ENCODE data around the gene RAG1. TPM values are rescaled to one million over a fixed set of nuclear protein-coding genes. Genes with fewer than 3 reads are reported as not detected.

RAG1 gene
- total RNA-seq, 4 donors from 2014 or later: 1.9 to 5.0 (median 3.1) TPM

- no peak overlapping the region for H3K27ac ChIP-seq
- no peak for TF ChIP-seq CTCF (IDR thresholded peaks at IDR 0.05)
- no peak for TF ChIP-seq POLR2A (IDR thresholded peaks at IDR 0.05)
- no peaks in the 10 kb centered on the region for H3K9me3 ChIP-seq
- no peaks in the 10 kb centered on the region for H3K36me3 ChIP-seq
- H3K4me3 ChIP-seq: no peak overlapping the region
- H3K27me3 ChIP-seq: no peaks in the 10 kb centered on the region
- no peaks in the 10 kb centered on the region for H3K4me1 ChIP-seq
- no peak for DNase-seq
These were observed 55.7 kb downstream of the RAG1 start for GRCh38 chr11:36623494-36623893.

- Histone ChIP-seq H3K4me3 (no peak overlapping the region), H3K9me3 (no peaks in the 10 kb centered on the region), H3K27ac (no peak overlapping the region), H3K27me3 (no peaks in the 10 kb centered on the region), H3K4me1 (no peaks in the 10 kb centered on the region), H3K36me3 (no peaks in the 10 kb centered on the region)
- TF ChIP-seq POLR2A (IDR thresholded peaks at IDR 0.05) (no peak), CTCF (IDR thresholded peaks at IDR 0.05) (no peak)
- no peak for DNase-seq
These were observed 59.2 kb downstream of the RAG1 start for GRCh38 chr11:36627006-36627405.

- Histone ChIP-seq H3K27ac (no peak overlapping the region), H3K9me3 (no peaks in the 10 kb centered on the region), H3K27me3 (no peaks in the 10 kb centered on the region), H3K4me3 (no peak overlapping the region), H3K36me3 (no peaks in the 10 kb centered on the region), H3K4me1 (no peaks in the 10 kb centered on the region)
- DNase-seq: no peak
- TF ChIP-seq POLR2A (IDR thresholded peaks at IDR 0.05) (no peak), CTCF (IDR thresholded peaks at IDR 0.05) (no peak)
These were observed 59.7 kb downstream of the RAG1 start for GRCh38 chr11:36627471-36627870.

GRCh38 chr11:36628141-36628540 is 60.3 kb downstream of the RAG1 start:
- Histone ChIP-seq H3K4me1 (no peaks in the 10 kb centered on the region), H3K4me3 (no peak overlapping the region), H3K27me3 (no peaks in the 10 kb centered on the region), H3K9me3 (no peaks in the 10 kb centered on the region), H3K27ac (no peak overlapping the region), H3K36me3 (no peaks in the 10 kb centered on the region)
- DNase-seq: no peak
- TF ChIP-seq CTCF (IDR thresholded peaks at IDR 0.05): no peak
- TF ChIP-seq POLR2A (IDR thresholded peaks at IDR 0.05): no peak

- Histone ChIP-seq H3K9me3 (no peaks in the 10 kb centered on the region), H3K4me1 (no peaks in the 10 kb centered on the region), H3K36me3 (no peaks in the 10 kb centered on the region), H3K27ac (no peak overlapping the region), H3K4me3 (no peak overlapping the region), H3K27me3 (no peaks in the 10 kb centered on the region)
- no peak for TF ChIP-seq POLR2A (IDR thresholded peaks at IDR 0.05)
- DNase-seq: no peak
These were observed 61.0 kb downstream of the RAG1 start for GRCh38 chr11:36628765-36629244.

Other genes starting within 250 kb of the RAG1 start
- gene TRAF6, start 57.7 kb upstream of the RAG1 start, total RNA-seq: 10 to 100 TPM in 3 of 4 donors, 1 to 10 TPM in 1; 6.6 to 25.1 (median 18.4) TPM
- gene IFTAP, start 26.5 kb downstream of the RAG1 start, total RNA-seq: 10 to 100 TPM in 2 of 4 donors, 1 to 10 TPM in 2; 1.5 to 14.9 (median 8.6) TPM
- gene RAG2, start 30.2 kb downstream of the RAG1 start, total RNA-seq: not detected